Common myeloid progenitor, CD34-positive (primary cell): ENCODE measurements around the gene NBPF3.
"Not testable (repeated sequence)": the region's sequence is repeated elsewhere in the genome, so short reads cannot be mapped to it uniquely, and the experiment has no call there.

Source experiments
- CTCF ChIA-PET: fragments of 350-600 bp; sonication (Branson Sonifier 250); formaldehyde crosslinking; loops from one replicate; lab custom pipeline; 2021; ENCODE audit warnings: antibody characterized with exemption; lab: Charles Lee
- POLR2A ChIA-PET: fragments of 350-600 bp; sonication (Branson Sonifier 250); formaldehyde crosslinking; loops from one replicate; lab custom pipeline; 2021; ENCODE audit warnings: antibody characterized with exemption; lab: Charles Lee
- DNase-seq, 3 donors: peaks; one replicate each; pipeline versions ENCODE4 v3.0.0 to v3.0.0-alpha.2; 2013
- H3K27ac ChIP-seq, 2 experiments: 1 replicate in 1 of 2; 2 replicates in 1 of 2; pipeline ENCODE4 v1.7.0; 2013; ENCODE audit warnings: inconsistent platforms in 2 of 2, low read length in 2 of 2, mild to moderate bottlenecking in 2 of 2, low read depth in 1 of 2, moderate library complexity in 1 of 2; ENCODE audit not compliant: severe bottlenecking in 2 of 2, insufficient read depth in 1 of 2, poor library complexity in 1 of 2
- H3K27me3 ChIP-seq, 5 experiments: replicated peaks in 2 of 5; 1 replicate in 3 of 5; 2 replicates in 2 of 5; pipeline versions ENCODE4 v1.6.1 to v1.7.0; 2013; ENCODE audit warnings: low read length in 4 of 5, mild to moderate bottlenecking in 2 of 5, moderate library complexity in 2 of 5, inconsistent platforms in 1 of 5; ENCODE audit not compliant: insufficient read depth in 5 of 5, control insufficient read depth in 4 of 5
- H3K36me3 ChIP-seq, 4 experiments: 1 replicate in 2 of 4; 2 replicates in 2 of 4; pipeline versions ENCODE4 v1.6.1 to v1.7.0; 2013; ENCODE audit warnings: low read length in 3 of 4, control low read depth in 1 of 4, mild to moderate bottlenecking in 1 of 4; ENCODE audit not compliant: control insufficient read depth in 4 of 4, insufficient read depth in 4 of 4
- H3K4me1 ChIP-seq, 4 experiments: 1 replicate in 3 of 4; 2 replicates in 1 of 4; pipeline versions ENCODE4 v1.6.1 to v1.7.1; 2013; ENCODE audit warnings: low read length in 3 of 4, mild to moderate bottlenecking in 3 of 4, control low read depth in 1 of 4, inconsistent platforms in 1 of 4, moderate library complexity in 1 of 4; ENCODE audit not compliant: control insufficient read depth in 4 of 4, insufficient read depth in 4 of 4; ENCODE audit errors: control extremely low read depth in 1 of 4
- H3K4me3 ChIP-seq, 7 experiments: 1 replicate in 4 of 7; 2 replicates in 3 of 7; pipeline versions ENCODE4 v1.5.1 to v1.7.0; 2013; ENCODE audit warnings: mild to moderate bottlenecking in 7 of 7, low read length in 6 of 7, moderate library complexity in 6 of 7, inconsistent platforms in 2 of 7, low read depth in 2 of 7, control low read depth in 1 of 7; ENCODE audit not compliant: insufficient read depth in 4 of 7, control insufficient read depth in 1 of 7; ENCODE audit errors: extremely low read depth in 1 of 7
- H3K9me3 ChIP-seq, 5 experiments: 1 replicate in 4 of 5; 2 replicates in 1 of 5; pipeline versions ENCODE4 v1.6.1 to v1.7.1; 2013; ENCODE audit warnings: low read length in 4 of 5, mild to moderate bottlenecking in 2 of 5, inconsistent platforms in 1 of 5, low read depth in 1 of 5, moderate library complexity in 1 of 5; ENCODE audit not compliant: control insufficient read depth in 4 of 5, insufficient read depth in 2 of 5; ENCODE audit errors: control extremely low read depth in 1 of 5
- WGBS: methylation state at CpG from one replicate; pipeline ENCODE4 v1.1.5; 2013; ENCODE audit not compliant: insufficient coverage; 5-methylcytosine and 5-hydroxymethylcytosine counted together

Gene NBPF3

GRCh38 chr1:21429210-21429609, 10.7 kb upstream of the NBPF3 start:
- H3K4me3 ChIP-seq, H3K4me1 ChIP-seq, CTCF ChIA-PET, H3K9me3 ChIP-seq, H3K27ac ChIP-seq, POLR2A ChIA-PET, DNase-seq, H3K36me3 ChIP-seq: not testable (repeated sequence)
- 94% methylated on average over 15 of the region's 34 CpGs for WGBS
- H3K27me3 ChIP-seq, result peaks cover 0 to 12% (median 3%) of the 10 kb centered on the region in 5 experiments

GRCh38 chr1:21430875-21431274, 9.1 kb upstream of the NBPF3 start:
- 100% methylated on average over 1 of the region's 6 CpGs for WGBS
- H3K9me3 ChIP-seq, H3K4me3 ChIP-seq, CTCF ChIA-PET, H3K36me3 ChIP-seq, H3K4me1 ChIP-seq, POLR2A ChIA-PET, DNase-seq, H3K27ac ChIP-seq: not testable (repeated sequence)
- H3K27me3 ChIP-seq, result peaks cover 0 to 20% (median 4%) of the 10 kb centered on the region in 5 experiments

GRCh38 chr1:21434394-21434793, 5.5 kb upstream of the NBPF3 start:
- POLR2A ChIA-PET, result no interaction called here
- peaks cover 0 to 11% (median 4%) of the 10 kb centered on the region in 4 experiments for H3K4me1 ChIP-seq
- no peak overlapping the region for H3K4me3 ChIP-seq
- peaks cover 0 to 29% (median 4%) of the 10 kb centered on the region in 5 experiments for H3K27me3 ChIP-seq
- H3K9me3 ChIP-seq, result no peaks in the 10 kb centered on the region
- CTCF ChIA-PET, result no interaction called here
- DNase-seq, result no peak
- H3K36me3 ChIP-seq, result no peaks in the 10 kb centered on the region
- 100% methylated on average over 6 of the region's 8 CpGs for WGBS
- H3K27ac ChIP-seq, result no peak overlapping the region

GRCh38 chr1:21435646-21436487, 4.1 kb upstream of the NBPF3 start:
- POLR2A ChIA-PET, result no interaction called here
- Histone ChIP-seq H3K9me3 (no peaks in the 10 kb centered on the region), H3K36me3 (no peaks in the 10 kb centered on the region), H3K27ac (no peak overlapping the region), H3K4me3 (peak overlapping the region in 1 of 7 experiments; percentile 19), H3K4me1 (peaks cover 0 to 23% (median 8%) of the 10 kb centered on the region in 4 experiments), H3K27me3 (peaks cover 0 to 30% (median 4%) of the 10 kb centered on the region in 5 experiments)
- CTCF ChIA-PET, result no interaction called here
- 94% methylated on average over 13 of the region's 20 CpGs for WGBS
- no peak for DNase-seq

- peak in 2 of 3 donors; percentile 12 to 15 for DNase-seq
- peaks cover 0 to 31% (median 4%) of the 10 kb centered on the region in 5 experiments for H3K27me3 ChIP-seq
- H3K9me3 ChIP-seq, result no peaks in the 10 kb centered on the region
- no peaks in the 10 kb centered on the region for H3K36me3 ChIP-seq
- H3K27ac ChIP-seq, result no peak overlapping the region
- WGBS, result 18% methylated on average over 33 of the region's 43 CpGs
- CTCF ChIA-PET, result no interaction called here
- H3K4me1 ChIP-seq, result peaks cover 0 to 24% (median 8%) of the 10 kb centered on the region in 4 experiments
- POLR2A ChIA-PET, result interaction anchor here (0.6 kb wide), 1 partner anchor 105 kb away, joined by 3 read pairs; no protein-coding TSS in a partner anchor
- H3K4me3 ChIP-seq, result peak overlapping the region in 3 of 7 experiments; percentile 6 to 42 (median 40)
These were observed 3.2 kb upstream of the NBPF3 start for GRCh38 chr1:21436488-21437340.

GRCh38 chr1:21437341-21437640, 2.6 kb upstream of the NBPF3 start:
- ChIA-PET POLR2A (interaction anchor here (0.6 kb wide), 1 partner anchor 105 kb away, joined by 3 read pairs; no protein-coding TSS in a partner anchor), CTCF (no interaction called here)
- WGBS, result 65% methylated on average over 15 of the region's 15 CpGs
- Histone ChIP-seq H3K27ac (no peak overlapping the region), H3K4me3 (peak overlapping the region in 1 of 7 experiments; percentile 11), H3K36me3 (no peaks in the 10 kb centered on the region), H3K9me3 (no peaks in the 10 kb centered on the region), H3K27me3 (peaks cover 0 to 31% (median 4%) of the 10 kb centered on the region in 5 experiments), H3K4me1 (peaks cover 0 to 24% (median 8%) of the 10 kb centered on the region in 4 experiments)
- no peak for DNase-seq
